Skin epidermis (tissue), 12 donors: ENCODE measurements around the gene AHSG.

Experiments used
- H3K27ac ChIP-seq, 21 experiments: fragments of 200-600 bp; sonication (generic) in 11 of 21; one replicate each; pipeline ENCODE4 v1.5.0; 2020; ENCODE audit warnings: mild to moderate bottlenecking in 3 of 21, inconsistent platforms in 2 of 21, moderate library complexity in 2 of 21
- H3K4me3 ChIP-seq, 7 experiments: fragments of 200-600 bp; sonication (generic) in 2 of 7; one replicate each; pipeline ENCODE4 v1.5.0; 2020; ENCODE audit warnings: inconsistent platforms in 2 of 7, mild to moderate bottlenecking in 2 of 7, moderate library complexity in 1 of 7

AHSG gene

GRCh38 chr3:186636536-186636935, 23.7 kb downstream of the AHSG start:
- no peak overlapping the region for H3K4me3 ChIP-seq
- no peak overlapping the region for H3K27ac ChIP-seq

GRCh38 chr3:186637686-186638085, 24.8 kb downstream of the AHSG start:
- H3K4me3 ChIP-seq, result no peak overlapping the region
- no peak overlapping the region for H3K27ac ChIP-seq

GRCh38 chr3:186638259-186638658, 25.4 kb downstream of the AHSG start:
- no peak overlapping the region for H3K4me3 ChIP-seq
- H3K27ac ChIP-seq, result no peak overlapping the region

GRCh38 chr3:186639778-186640472, 27.1 kb downstream of the AHSG start, which contains the start of gene FETUB:
TSS of gene FETUB (plus strand) at chr3:186640399. CDS start at chr3:186640461, 62 bp downstream.
- no peak within 1 kb of the TSS for H3K4me3 ChIP-seq
- H3K27ac ChIP-seq, result peak within 1 kb of the TSS in 9 of 21 experiments; percentile 2 to 54 (median 37)

GRCh38 chr3:186640473-186640818, 27.6 kb downstream of the AHSG start:
- H3K4me3 ChIP-seq, result no peak overlapping the region
- H3K27ac ChIP-seq, result peak overlapping the region in 7 of 21 experiments; percentile 2 to 54 (median 37)

- H3K27ac ChIP-seq, result peak overlapping the region in 9 of 21 experiments; percentile 2 to 54 (median 37)
- H3K4me3 ChIP-seq, result no peak overlapping the region
Measured at GRCh38 chr3:186640929-186641328, 28.1 kb downstream of the AHSG start.

- Histone ChIP-seq H3K4me3 (no peak overlapping the region), H3K27ac (no peak overlapping the region)
Measured at GRCh38 chr3:186642014-186642413, 29.2 kb downstream of the AHSG start.

- H3K27ac ChIP-seq, result no peak overlapping the region
Measured at GRCh38 chr3:186643493-186643892, 30.6 kb downstream of the AHSG start.

GRCh38 chr3:186644683-186645082, 31.8 kb downstream of the AHSG start:
- H3K4me3 ChIP-seq, result no peak overlapping the region
- peak overlapping the region in 10 of 21 experiments; percentile 7 to 66 (median 47) for H3K27ac ChIP-seq

More at GRCh38 chr3:186643493-186643892, 30.6 kb downstream of the AHSG start:
- no peak overlapping the region for H3K4me3 ChIP-seq

GRCh38 chr3:186646106-186646505, 33.2 kb downstream of the AHSG start:
- Histone ChIP-seq H3K4me3 (no peak overlapping the region), H3K27ac (no peak overlapping the region)

- Histone ChIP-seq H3K4me3 (no peak overlapping the region), H3K27ac (no peak overlapping the region)
Measured at GRCh38 chr3:186646841-186647240, 34.0 kb downstream of the AHSG start.

- Histone ChIP-seq H3K4me3 (no peak overlapping the region), H3K27ac (no peak overlapping the region)
Measured at GRCh38 chr3:186648851-186649250, 36.0 kb downstream of the AHSG start.

- no peak overlapping the region for H3K27ac ChIP-seq
- no peak overlapping the region for H3K4me3 ChIP-seq
Measured at GRCh38 chr3:186651678-186652215, 38.9 kb downstream of the AHSG start.

- no peak overlapping the region for H3K4me3 ChIP-seq
- H3K27ac ChIP-seq, result peak overlapping the region in 1 of 21 experiments; percentile 27
Measured at GRCh38 chr3:186653080-186653707, 40.3 kb downstream of the AHSG start.

GRCh38 chr3:186653984-186654383, 41.1 kb downstream of the AHSG start:
- H3K4me3 ChIP-seq, result no peak overlapping the region

GRCh38 chr3:186663361-186664118, 50.7 kb downstream of the AHSG start:
- no peak overlapping the region for H3K27ac ChIP-seq

More at GRCh38 chr3:186653984-186654383, 41.1 kb downstream of the AHSG start:
- no peak overlapping the region for H3K27ac ChIP-seq

GRCh38 chr3:186664119-186664495, 51.2 kb downstream of the AHSG start:
- no peak overlapping the region for H3K4me3 ChIP-seq

More at GRCh38 chr3:186663361-186664118, 50.7 kb downstream of the AHSG start:
- H3K4me3 ChIP-seq, result no peak overlapping the region

GRCh38 chr3:186664506-186664905, 51.6 kb downstream of the AHSG start:
- Histone ChIP-seq H3K4me3 (no peak overlapping the region), H3K27ac (no peak overlapping the region)

More at GRCh38 chr3:186664119-186664495, 51.2 kb downstream of the AHSG start:
- H3K27ac ChIP-seq, result no peak overlapping the region

GRCh38 chr3:186665625-186666188, 52.8 kb downstream of the AHSG start, which contains the start of gene HRG:
TSS of gene HRG (plus strand) at chr3:186666014. CDS start at chr3:186666032, 18 bp downstream.
- Histone ChIP-seq H3K4me3 (no peak within 1 kb of the TSS), H3K27ac (no peak within 1 kb of the TSS)

- no peak overlapping the region for H3K27ac ChIP-seq
- H3K4me3 ChIP-seq, result no peak overlapping the region
Measured at GRCh38 chr3:186668426-186668825, 55.6 kb downstream of the AHSG start.
